Body of pancreas (tissue), 4 donors: ENCODE results near the gene DCAF7. TPM values are rescaled to one million over a fixed set of nuclear protein-coding genes. Genes with fewer than 3 reads are reported as not detected.

Experiments
- ATAC-seq: fragments of 150-250 bp; one replicate; pipeline ENCODE4 v1.9.1; 2016
- DNase-seq, 4 donors: peaks; one replicate each; pipeline ENCODE4 v3.0.0-alpha.2; 2019
- H3K27ac ChIP-seq, 4 donors: fragments of 200-600 bp; sonication (generic); 1 replicate in 3 of 4; 2 replicates in 1 of 4; pipeline versions ENCODE4 v1.5.1 to v1.6.1; 2016 to 2019; ENCODE audit warnings: mild to moderate bottlenecking in 1 of 4, mixed read lengths in 1 of 4, moderate library complexity in 1 of 4
- H3K27me3 ChIP-seq, 2 donors: fragments of 200-600 bp; sonication (generic); one replicate each; pipeline ENCODE4 v1.6.0; 2016; ENCODE audit warnings: mild to moderate bottlenecking in 1 of 2
- H3K36me3 ChIP-seq, 2 donors: fragments of 200-600 bp; sonication (generic); replicated peaks in 1 of 2; 2 replicates each; pipeline ENCODE4 v1.5.1; 2016; ENCODE audit warnings: low read depth in 2 of 2; ENCODE audit not compliant: insufficient read depth in 1 of 2
- H3K4me1 ChIP-seq: fragments of 200-600 bp; sonication (generic); one replicate; pipeline ENCODE4 v1.6.0; 2016
- H3K4me3 ChIP-seq, 2 donors: fragments of 200-600 bp; sonication (generic); 1 replicate in 1 of 2; 2 replicates in 1 of 2; pipeline ENCODE4 v1.5.1; 2016 to 2019
- H3K9me3 ChIP-seq, 3 donors: fragments of 200-600 bp; sonication (generic); 1 replicate in 2 of 3; 2 replicates in 1 of 3; pipeline ENCODE4 v1.5.1; 2016
- CTCF ChIP-seq, 7 experiments: fragments of 450-650 bp in 4 of 7; fragments of 200-600 bp in 3 of 7; sonication (generic) in 3 of 7; IDR thresholded peaks; one replicate each; pipeline ENCODE4 v1.5.1; 2016 to 2019; ENCODE audit warnings: antibody characterized with exemption in 7 of 7
- POLR2A ChIP-seq, 3 donors: fragments of 450-650 bp; IDR thresholded peaks; one replicate each; pipeline ENCODE4 v1.6.1; 2016; ENCODE audit warnings: antibody characterized with exemption in 3 of 3, mild to moderate bottlenecking in 2 of 3
- WGBS, 2 donors: methylation state at CpG; one replicate each; pipeline ENCODE4 v1.1.5; 2017; 5-methylcytosine and 5-hydroxymethylcytosine counted together
- intact Hi-C: fragments of 100-400 bp; cut with DNase I; formaldehyde crosslinking; loops from one replicate; pipeline ENCODE4 v1.15.1; 2023
- total RNA-seq, 2 donors: library from RNA; depleted of rRNA; stranded (reverse); fragments of >200 nt; gene quantifications; one replicate each; pipeline ENCODE4 v1.1.0, GENCODE V29; 2016

The DCAF7 gene
- total RNA-seq, 2 donors from 2014 or later, result 16.8 to 16.9 TPM

GRCh38 chr17:63514477-63514876, 35.8 kb upstream of the DCAF7 start:
- WGBS, 2 donors, result 81 to 82% methylated on average over 3 of the region's 3 CpGs
- DNase-seq, result no peak
- Histone ChIP-seq H3K27me3 (no peaks in the 10 kb centered on the region), H3K36me3 (no peaks in the 10 kb centered on the region), H3K4me1 (no peaks in the 10 kb centered on the region), H3K27ac (no peak overlapping the region), H3K4me3 (no peak overlapping the region), H3K9me3 (no peaks in the 10 kb centered on the region)
- intact Hi-C loops, result no loop called here
- TF ChIP-seq POLR2A (IDR thresholded peaks at IDR 0.05), result no peak
- TF ChIP-seq CTCF (IDR thresholded peaks at IDR 0.05), result no peak
- no peak for ATAC-seq

GRCh38 chr17:63514974-63515373, 35.3 kb upstream of the DCAF7 start:
- H3K4me1 ChIP-seq, result no peaks in the 10 kb centered on the region
- no peaks in the 10 kb centered on the region for H3K36me3 ChIP-seq
- intact Hi-C loops, result no loop called here
- WGBS, 2 donors, result 64 to 65% methylated on average over 2 of the region's 2 CpGs
- no peaks in the 10 kb centered on the region for H3K27me3 ChIP-seq
- no peak for TF ChIP-seq POLR2A (IDR thresholded peaks at IDR 0.05)
- no peak for TF ChIP-seq CTCF (IDR thresholded peaks at IDR 0.05)
- no peak for DNase-seq
- no peak overlapping the region for H3K4me3 ChIP-seq
- no peaks in the 10 kb centered on the region for H3K9me3 ChIP-seq
- no peak for ATAC-seq
- H3K27ac ChIP-seq, result no peak overlapping the region

- H3K4me1 ChIP-seq, result peaks cover 2% of the 10 kb centered on the region
- no peak for TF ChIP-seq POLR2A (IDR thresholded peaks at IDR 0.05)
- no peak for TF ChIP-seq CTCF (IDR thresholded peaks at IDR 0.05)
- no peaks in the 10 kb centered on the region for H3K9me3 ChIP-seq
- no peak for ATAC-seq
- no peaks in the 10 kb centered on the region for H3K27me3 ChIP-seq
- H3K27ac ChIP-seq, result no peak overlapping the region
- 47 to 53% methylated on average over 1 of the region's 1 CpG for WGBS, 2 donors
- no peaks in the 10 kb centered on the region for H3K36me3 ChIP-seq
- intact Hi-C loops, result no loop called here
- DNase-seq, result no peak
- H3K4me3 ChIP-seq, result no peak overlapping the region
These were observed 34.9 kb upstream of the DCAF7 start for GRCh38 chr17:63515426-63515825.

GRCh38 chr17:63516910-63517824, 33.1 kb upstream of the DCAF7 start:
- intact Hi-C loops, result no loop called here
- ATAC-seq, result no peak
- no peak for DNase-seq
- TF ChIP-seq POLR2A (IDR thresholded peaks at IDR 0.05) (no peak), CTCF (IDR thresholded peaks at IDR 0.05) (no peak)
- Histone ChIP-seq H3K4me1 (peaks cover 6% of the 10 kb centered on the region), H3K27me3 (no peaks in the 10 kb centered on the region), H3K36me3 (no peaks in the 10 kb centered on the region), H3K9me3 (no peaks in the 10 kb centered on the region), H3K4me3 (no peak overlapping the region), H3K27ac (no peak overlapping the region)
- 63 to 70% methylated on average over 6 of the region's 6 CpGs for WGBS, 2 donors
